ENCODE measurements around the gene ZNF324. TPM values are rescaled to one million over a fixed set of nuclear protein-coding genes. Genes with fewer than 3 reads are reported as not detected.
A peak's percentile ranks its signal among the peaks of the same experiment; 100 is the strongest.
"Not testable (repeated sequence)": the region's sequence is repeated elsewhere in the genome, so short reads cannot be mapped to it uniquely, and the experiment has no call there.

The ZNF324 gene
- total and polyA plus RNA-seq, 2 of the 13 experiments (the other 11 are each of a cell fraction or from before 2014, with no cell fraction given) = 1.1 to 4.7 TPM

GRCh38 chr19:58483776-58484175 lies 16.9 kb downstream of the ZNF324 start (continued):
- TF ChIP-seq ZNF484 (CRISPR knock-in tag; IDR thresholded peaks at IDR 0.05; ENCODE audit: borderline replicate concordance, low read depth) (no peak), ZNF850 (CRISPR knock-in tag; conservative IDR thresholded peaks at IDR 0.05) (no peak), FIP1L1 (IDR thresholded peaks at IDR 0.05; ENCODE audit: borderline replicate concordance, insufficient read depth, low read depth, low read length) (no peak), GLI4 (CRISPR knock-in tag; IDR thresholded peaks at IDR 0.05; ENCODE audit: borderline replicate concordance) (no peak), ZNF136 (CRISPR knock-in tag; IDR thresholded peaks at IDR 0.05; ENCODE audit: low read depth) (no peak), KDM2A (CRISPR knock-in tag; IDR thresholded peaks at IDR 0.05; ENCODE audit: borderline replicate concordance, low read depth) (no peak), NCOA2 (CRISPR knock-in tag; IDR thresholded peaks at IDR 0.05) (no peak), NCOA1 (CRISPR knock-in tag; IDR thresholded peaks at IDR 0.05) (no peak)

- intact Hi-C loops (cut with micrococcal nuclease; ENCODE audit: unreplicated experiment); ATAC-seq; H4K20me1 ChIP-seq (ENCODE audit: insufficient read depth, low read length); H3K27ac ChIP-seq (ENCODE audit: extremely low read length, insufficient read depth, low read length); BruUV-seq (replicated peaks); DNase-seq (ENCODE audit: low spot score); H3K79me2 ChIP-seq (ENCODE audit: insufficient read depth, low read length); CTCF ChIA-PET (ENCODE audit: low intra/inter-chr PET ratio, low total read pairs); H3K4me1 ChIP-seq (ENCODE audit: insufficient read depth, low read length); POLR2A ChIA-PET; H3K4me3 ChIP-seq (replicated peaks in 1 of 3; ENCODE audit: insufficient read depth in 1 of 3, low read depth in 2 of 3, low read length in 3 of 3); H3K27me3 ChIP-seq (ENCODE audit: control insufficient read depth in 1 of 2, insufficient read depth in 2 of 2, low read length in 2 of 2); H3K9ac ChIP-seq (ENCODE audit: insufficient read depth, low read depth, low read length); H3K9me3 ChIP-seq (ENCODE audit: low read length); in situ Hi-C loops (cut with HindIII; ENCODE audit: extremely low pct_ligation_motif_present, low pct_unique_long_range_greater_than_20kb); H2AFZ ChIP-seq (ENCODE audit: low read length); H3K4me2 ChIP-seq (ENCODE audit: low read depth, low read length); FAIRE-seq: not testable (repeated sequence)
- TF ChIP-seq ZNF362 (CRISPR knock-in tag; IDR thresholded peaks at IDR 0.05; ENCODE audit: borderline replicate concordance) = peak; percentile 64
- TF ChIP-seq ZNF460 (CRISPR knock-in tag; IDR thresholded peaks at IDR 0.05; ENCODE audit: borderline replicate concordance) = peak; percentile 79; the same call in 1 of the 2 replicates
- WGBS (ENCODE audit: low lambda C conversion rate) = 93% methylated on average over 5 of the region's 5 CpGs
- H3K36me3 ChIP-seq (replicated peaks in 1 of 2; ENCODE audit: control insufficient read depth in 1 of 2, insufficient read depth in 2 of 2, low read length in 2 of 2) = peaks cover 1 to 18% of the 10 kb centered on the region in 2 experiments; a peak in 2 of 5 replicates
Measured at GRCh38 chr19:58484349-58484748, 17.5 kb downstream of the ZNF324 start.
